GM04504 (cell line): Measurements from ENCODE around the gene RANBP3L.

Experiments used
- DNase-seq: peaks from one replicate; pipeline ENCODE4 v3.0.0-alpha.2; 2012; ENCODE audit warnings: low read depth

Gene RANBP3L

GRCh38 chr5:36243653-36244052 is 58.0 kb downstream of the RANBP3L start:
- DNase-seq: no peak

GRCh38 chr5:36242534-36243485 is 58.9 kb downstream of the RANBP3L start:
- no peak for DNase-seq

- DNase-seq: peak; percentile 94
Measured at GRCh38 chr5:36241631-36242533, 59.8 kb downstream of the RANBP3L start, which contains the start of gene NADK2. TSS of gene NADK2 (minus strand) at chr5:36241925. CDS start at chr5:36241798, 127 bp downstream.

- peak; percentile 38 for DNase-seq
Measured at GRCh38 chr5:36240779-36241630, 60.7 kb downstream of the RANBP3L start.

- DNase-seq: no peak
Measured at GRCh38 chr5:36239370-36240293, 62.1 kb downstream of the RANBP3L start.

- no peak for DNase-seq
Measured at GRCh38 chr5:36238502-36239295, 63.0 kb downstream of the RANBP3L start.

- DNase-seq: no peak
Measured at GRCh38 chr5:36237751-36238150, 64.0 kb downstream of the RANBP3L start.

- DNase-seq: no peak
Measured at GRCh38 chr5:36236801-36237200, 64.9 kb downstream of the RANBP3L start.

GRCh38 chr5:36232533-36232932 is 69.2 kb downstream of the RANBP3L start:
- DNase-seq: no peak

GRCh38 chr5:36230151-36230790 is 71.4 kb downstream of the RANBP3L start:
- no peak for DNase-seq

- DNase-seq: no peak
Measured at GRCh38 chr5:36228505-36228904, 73.2 kb downstream of the RANBP3L start.

GRCh38 chr5:36227046-36227445 is 74.7 kb downstream of the RANBP3L start:
- DNase-seq: no peak

GRCh38 chr5:36222620-36223019 is 79.1 kb downstream of the RANBP3L start:
- no peak for DNase-seq

GRCh38 chr5:36217988-36218387 is 83.7 kb downstream of the RANBP3L start:
- no peak for DNase-seq

GRCh38 chr5:36217567-36217966 is 84.1 kb downstream of the RANBP3L start:
- DNase-seq: no peak

GRCh38 chr5:36215910-36216309 is 85.8 kb downstream of the RANBP3L start:
- DNase-seq: no peak

- DNase-seq: no peak
Measured at GRCh38 chr5:36214436-36214835, 87.3 kb downstream of the RANBP3L start.

- DNase-seq: no peak
Measured at GRCh38 chr5:36209664-36210063, 92.0 kb downstream of the RANBP3L start.

- no peak for DNase-seq
Measured at GRCh38 chr5:36208786-36209185, 92.9 kb downstream of the RANBP3L start.
